Heart left ventricle (tissue), 16 donors: ENCODE results near the gene NCR3LG1. TPM values are rescaled to one million over a fixed set of nuclear protein-coding genes. Genes with fewer than 3 reads are reported as not detected.

Source experiments
- ATAC-seq, 4 donors: fragments of 200-7000 bp; cut with Tn5 transposase; one replicate each; pipeline ENCODE4 v1.9.1; 2020 to 2022; ENCODE audit warnings: moderate library complexity in 4 of 4, mild to moderate bottlenecking in 3 of 4, moderate number of reproducible peaks in 1 of 4
- DNase-seq, 5 donors: peaks; one replicate each; pipeline ENCODE4 v3.0.0-alpha.2; 2020
- H3K27ac ChIP-seq, 12 donors: fragments of 200-600 bp; sonication (generic) in 4 of 12; one replicate each; pipeline versions ENCODE4 v1.5.0 to v1.8.0; 2016 to 2022; ENCODE audit warnings: mild to moderate bottlenecking in 2 of 12
- H3K27me3 ChIP-seq, 9 donors: fragments of 200-600 bp; sonication (generic) in 2 of 9; one replicate each; pipeline versions ENCODE4 v1.5.1 to v1.8.0; 2016 to 2022; ENCODE audit warnings: mild to moderate bottlenecking in 3 of 9
- H3K36me3 ChIP-seq, 9 donors: fragments of 200-600 bp; sonication (generic) in 2 of 9; one replicate each; pipeline versions ENCODE4 v1.5.0 to v1.8.0; 2018 to 2022; ENCODE audit warnings: mild to moderate bottlenecking in 2 of 9
- H3K4me1 ChIP-seq, 12 donors: fragments of 200-600 bp; sonication (generic) in 4 of 12; one replicate each; pipeline versions ENCODE4 v1.5.0 to v1.8.0; 2016 to 2022; ENCODE audit warnings: mild to moderate bottlenecking in 3 of 12
- H3K4me3 ChIP-seq, 12 donors: fragments of 200-600 bp; sonication (generic) in 4 of 12; one replicate each; pipeline versions ENCODE4 v1.5.0 to v1.8.0; 2017 to 2022; ENCODE audit warnings: mild to moderate bottlenecking in 9 of 12, moderate library complexity in 4 of 12
- H3K9me3 ChIP-seq, 12 donors: fragments of 200-600 bp; sonication (generic) in 4 of 12; one replicate each; pipeline versions ENCODE4 v1.5.0 to v1.8.0; 2016 to 2022; ENCODE audit warnings: mild to moderate bottlenecking in 1 of 12
- CTCF ChIP-seq, 12 donors: fragments of 200-600 bp; sonication (generic) in 4 of 12; IDR thresholded peaks; one replicate each; pipeline versions ENCODE4 v1.5.0 to v1.8.0; 2018 to 2022; ENCODE audit warnings: antibody characterized with exemption in 12 of 12, mild to moderate bottlenecking in 5 of 12
- POLR2A ChIP-seq, 2 donors: fragments of 450-650 bp; IDR thresholded peaks; one replicate each; pipeline ENCODE4 v1.6.1; 2017; ENCODE audit warnings: antibody characterized with exemption in 2 of 2, mild to moderate bottlenecking in 2 of 2, moderate library complexity in 2 of 2
- WGBS, 4 donors: extraction: QIAGEN DNeasy Blood & Tissue Kit in 2 of 4; methylation state at CpG; one replicate each; pipeline versions ENCODE4 v1.1.5 to v1.1.7; 2013 to 2018; 5-methylcytosine and 5-hydroxymethylcytosine counted together
- intact Hi-C, 10 donors: fragments of 100-400 bp; cut with DNase I; formaldehyde crosslinking; loops; one replicate each; pipeline versions ENCODE4 v1.11.1 to v1.14.2; 2022
- polyA plus RNA-seq, 2 donors: library from polyadenylated mRNA; stranded (reverse); fragments of 200-250 nt; gene quantifications; one replicate each; pipeline ENCODE4 v1.2.3, GENCODE V29; 2013
- total RNA-seq, 9 donors: library from RNA; depleted of rRNA in 2 of 9; stranded (reverse); fragments of >200 nt in 2 of 9; fragmentation: NEBNext Ultra II Directional in 3 of 9; extraction: Animal tissue kit (Norgen Biotek cat#: 25700) in 3 of 9; gene quantifications; one replicate each; pipeline versions ENCODE4 v1.1.0 to v1.2.4, GENCODE V29; 2016 to 2023
- donor health status: ischemic (EF 13 %, LVEDD 7.1; RV severe dilation, severe dysfunction).
- donor health status: healthy with polysubstance abuse.
- donor health status: DM: no; HTN: yes; CAD: no.
- donor health status: DM: no; HTN: no; CAD: no.
- donor health status: ischemic (EF 25% LVEDD 6.9; RV normal size, moderate dysfunction).
- donor health status: ischemic (EF 25% LVEDD 5.7; RV mildly dilated, moderate dysfunction).
- donor health status: healthy.
- donor health status: DM: yes; HTN: yes; CAD: no.
- donor health status: ischemic (EF 35%, LVEDD 5.7; RV mildly dilated, moderate dysfunction).
- donor health status: nonischemic (EF 11% LVEDD 7.7; RV severe dilation, severe dysfunction).
- donor health status: DM: yes; HTN: yes; CAD: no.
- donor health status: PGD.
- donor health status: ischemic (EF 29% LVEDD 5.4; RV normal size, mild dysfunction).
- donor health status: nonischemic (EF 23%, LVEDD 6.1; RV moderate dilation, normal function).

The NCR3LG1 gene
- total and polyA plus RNA-seq, 11 donors: 0.27 to 4.0 (median 1.4) TPM

GRCh38 chr11:17394743-17395390 is 43.3 kb downstream of the NCR3LG1 start:
- H3K36me3 ChIP-seq: no peaks in the 10 kb centered on the region
- no peak overlapping the region for H3K4me3 ChIP-seq
- H3K27me3 ChIP-seq: no peaks in the 10 kb centered on the region
- ATAC-seq (no peak), DNase-seq (no peak)
- H3K27ac ChIP-seq: no peak overlapping the region
- intact Hi-C loops: no loop called here
- H3K9me3 ChIP-seq: no peaks in the 10 kb centered on the region
- TF ChIP-seq POLR2A (IDR thresholded peaks at IDR 0.05) (no peak), CTCF (IDR thresholded peaks at IDR 0.05) (no peak)
- H3K4me1 ChIP-seq: peaks cover 0 to 1% (median 0%) of the 10 kb centered on the region in 12 donors
- 86 to 94% (median 92%) methylated on average over 6 to 10 of the region's 10 CpGs for WGBS, 4 donors

- Histone ChIP-seq H3K36me3 (no peaks in the 10 kb centered on the region), H3K9me3 (no peaks in the 10 kb centered on the region), H3K4me1 (no peaks in the 10 kb centered on the region), H3K4me3 (no peak overlapping the region), H3K27me3 (no peaks in the 10 kb centered on the region), H3K27ac (no peak overlapping the region)
- intact Hi-C loops: no loop called here
- ATAC-seq (no peak), DNase-seq (no peak)
- TF ChIP-seq CTCF (IDR thresholded peaks at IDR 0.05): no peak
- TF ChIP-seq POLR2A (IDR thresholded peaks at IDR 0.05): no peak
- WGBS, 4 donors: 92 to 96% (median 93%) methylated on average over 16 to 20 of the region's 20 CpGs
Measured at GRCh38 chr11:17395554-17395961, 44.0 kb downstream of the NCR3LG1 start.

- Histone ChIP-seq H3K27ac (no peak overlapping the region), H3K4me3 (no peak overlapping the region), H3K27me3 (no peaks in the 10 kb centered on the region), H3K4me1 (peaks cover 0 to under 1% (median 0%) of the 10 kb centered on the region in 12 donors), H3K36me3 (no peaks in the 10 kb centered on the region), H3K9me3 (no peaks in the 10 kb centered on the region)
- ATAC-seq (no peak), DNase-seq (no peak)
- intact Hi-C loops: no loop called here
- TF ChIP-seq POLR2A (IDR thresholded peaks at IDR 0.05) (no peak), CTCF (IDR thresholded peaks at IDR 0.05) (no peak)
- 91 to 95% (median 93%) methylated on average over 6 of the region's 6 CpGs for WGBS, 4 donors
Measured at GRCh38 chr11:17395978-17396377, 44.4 kb downstream of the NCR3LG1 start.

GRCh38 chr11:17396598-17397310 is 45.2 kb downstream of the NCR3LG1 start:
- WGBS, 4 donors: 89 to 95% (median 93%) methylated on average over 15 to 22 of the region's 22 CpGs
- no peaks in the 10 kb centered on the region for H3K27me3 ChIP-seq
- intact Hi-C loops: no loop called here

More at GRCh38 chr11:17396598-17397310, 45.2 kb downstream of the NCR3LG1 start:
- Histone ChIP-seq H3K4me1 (peaks cover 0 to 5% (median 0%) of the 10 kb centered on the region in 12 donors), H3K36me3 (no peaks in the 10 kb centered on the region), H3K9me3 (no peaks in the 10 kb centered on the region), H3K4me3 (no peak overlapping the region), H3K27ac (no peak overlapping the region)
- ATAC-seq (no peak), DNase-seq (no peak)
- TF ChIP-seq POLR2A (IDR thresholded peaks at IDR 0.05) (no peak), CTCF (IDR thresholded peaks at IDR 0.05) (no peak)
